ENCODE data around the gene FAM180B.

The FAM180B gene

DNA sequence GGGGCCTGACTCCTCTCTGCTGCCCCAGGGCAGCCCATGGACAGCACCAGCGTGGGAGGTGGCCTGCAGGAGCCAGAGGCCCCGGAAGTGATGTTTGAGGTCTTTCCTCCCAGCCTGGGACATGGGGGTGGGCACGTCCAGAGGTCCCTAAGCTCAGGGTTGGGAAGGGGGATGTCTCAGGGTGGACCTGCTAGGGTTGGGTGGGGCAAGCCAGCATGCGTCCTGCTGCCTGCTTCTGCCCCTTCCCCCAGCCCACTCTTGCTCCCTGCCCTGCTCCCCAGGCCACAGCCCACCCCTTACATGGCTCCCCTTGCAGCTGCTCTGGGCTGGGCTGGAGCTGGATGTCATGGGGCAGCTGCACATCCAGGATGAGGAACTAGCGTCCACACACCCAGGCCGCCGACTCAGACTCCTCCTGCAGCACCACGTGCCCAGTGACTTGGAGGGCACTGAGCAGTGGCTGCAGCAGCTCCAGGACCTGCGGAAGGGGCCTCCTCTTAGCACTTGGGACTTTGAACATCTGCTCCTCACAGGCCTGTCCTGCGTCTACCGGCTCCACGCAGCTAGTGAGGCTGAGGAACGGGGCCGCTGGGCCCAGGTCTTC is 1.3 kb downstream of the FAM180B start:
- no peak for TF ChIP-seq SIN3A (IDR thresholded peaks at IDR 0.05; ENCODE audit: borderline replicate concordance, insufficient read depth, low read length)

DNA sequence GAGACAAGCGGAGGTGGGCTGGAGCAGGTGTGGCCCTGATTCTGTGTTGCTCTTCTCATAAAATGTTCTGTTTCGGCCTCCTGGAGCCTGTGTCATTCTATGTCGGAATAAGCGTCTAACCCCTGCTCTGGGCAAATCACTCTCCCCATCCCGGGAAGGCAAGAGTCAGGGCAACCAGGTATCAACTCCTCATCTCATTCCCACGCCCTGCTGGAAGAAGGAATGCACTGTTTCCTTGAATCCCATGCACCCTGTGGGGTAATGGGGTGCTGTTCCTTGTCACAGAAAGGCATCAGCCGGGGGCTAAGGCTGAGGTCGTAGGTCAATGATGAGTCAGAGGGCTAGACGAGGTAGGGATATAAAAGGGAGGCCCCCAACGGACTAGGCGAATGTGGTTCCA is 2.6 kb downstream of the FAM180B start:
- TF ChIP-seq FOXP2 (optimal IDR thresholded peaks at IDR 0.05; ENCODE audit: borderline replicate concordance, extremely low read depth, extremely low read length, insufficient read depth) (no peak), SIN3A (IDR thresholded peaks at IDR 0.05; ENCODE audit: borderline replicate concordance, insufficient read depth, low read length) (no peak), TAF1 (IDR thresholded peaks at IDR 0.05; ENCODE audit: borderline replicate concordance, insufficient read depth, low read length) (no peak), POLR2AphosphoS5 (IDR thresholded peaks at IDR 0.05; ENCODE audit: low read depth, low read length) (no peak)
- TF ChIP-seq, protein P1, sequence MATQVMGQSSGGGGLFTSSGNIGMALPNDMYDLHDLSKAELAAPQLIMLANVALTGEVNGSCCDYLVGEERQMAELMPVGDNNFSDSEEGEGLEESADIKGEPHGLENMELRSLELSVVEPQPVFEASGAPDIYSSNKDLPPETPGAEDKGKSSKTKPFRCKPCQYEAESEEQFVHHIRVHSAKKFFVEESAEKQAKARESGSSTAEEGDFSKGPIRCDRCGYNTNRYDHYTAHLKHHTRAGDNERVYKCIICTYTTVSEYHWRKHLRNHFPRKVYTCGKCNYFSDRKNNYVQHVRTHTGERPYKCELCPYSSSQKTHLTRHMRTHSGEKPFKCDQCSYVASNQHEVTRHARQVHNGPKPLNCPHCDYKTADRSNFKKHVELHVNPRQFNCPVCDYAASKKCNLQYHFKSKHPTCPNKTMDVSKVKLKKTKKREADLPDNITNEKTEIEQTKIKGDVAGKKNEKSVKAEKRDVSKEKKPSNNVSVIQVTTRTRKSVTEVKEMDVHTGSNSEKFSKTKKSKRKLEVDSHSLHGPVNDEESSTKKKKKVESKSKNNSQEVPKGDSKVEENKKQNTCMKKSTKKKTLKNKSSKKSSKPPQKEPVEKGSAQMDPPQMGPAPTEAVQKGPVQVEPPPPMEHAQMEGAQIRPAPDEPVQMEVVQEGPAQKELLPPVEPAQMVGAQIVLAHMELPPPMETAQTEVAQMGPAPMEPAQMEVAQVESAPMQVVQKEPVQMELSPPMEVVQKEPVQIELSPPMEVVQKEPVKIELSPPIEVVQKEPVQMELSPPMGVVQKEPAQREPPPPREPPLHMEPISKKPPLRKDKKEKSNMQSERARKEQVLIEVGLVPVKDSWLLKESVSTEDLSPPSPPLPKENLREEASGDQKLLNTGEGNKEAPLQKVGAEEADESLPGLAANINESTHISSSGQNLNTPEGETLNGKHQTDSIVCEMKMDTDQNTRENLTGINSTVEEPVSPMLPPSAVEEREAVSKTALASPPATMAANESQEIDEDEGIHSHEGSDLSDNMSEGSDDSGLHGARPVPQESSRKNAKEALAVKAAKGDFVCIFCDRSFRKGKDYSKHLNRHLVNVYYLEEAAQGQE (IDR thresholded peaks at IDR 0.05; ENCODE audit: insufficient read depth in 1 of 2, low read depth in 2 of 2, low read length in 2 of 2): no peak

DNA sequence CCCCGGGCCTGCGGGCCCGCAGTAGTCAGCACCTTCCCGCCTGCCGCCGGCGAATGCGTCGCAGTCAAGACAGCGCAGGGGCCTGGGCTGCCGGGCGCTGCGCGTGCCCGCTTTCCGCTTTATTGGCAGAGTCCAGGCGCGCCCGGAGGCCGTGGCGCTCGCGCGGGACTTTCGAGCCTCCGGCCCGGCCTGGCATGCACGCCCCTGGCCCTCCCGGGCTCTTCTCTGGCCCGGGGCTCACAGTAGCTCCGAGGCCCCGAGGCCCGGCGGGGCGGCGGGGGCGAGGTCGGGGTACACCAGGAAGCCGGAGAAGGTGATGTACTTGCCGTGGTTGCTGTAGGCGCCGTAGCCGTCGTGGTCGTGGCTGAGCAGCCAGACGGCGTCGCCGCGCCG is 3.1 kb downstream of the FAM180B start:
- no peak for TF ChIP-seq TAF1 (IDR thresholded peaks at IDR 0.05; ENCODE audit: borderline replicate concordance, insufficient read depth, low read length)
- no peak for TF ChIP-seq SIN3A (IDR thresholded peaks at IDR 0.05; ENCODE audit: borderline replicate concordance, insufficient read depth, low read length)
- no peak for TF ChIP-seq POLR2AphosphoS5 (IDR thresholded peaks at IDR 0.05; ENCODE audit: low read depth, low read length)
- no peak for TF ChIP-seq FOXP2 (optimal IDR thresholded peaks at IDR 0.05; ENCODE audit: borderline replicate concordance, extremely low read depth, extremely low read length, insufficient read depth)

DNA sequence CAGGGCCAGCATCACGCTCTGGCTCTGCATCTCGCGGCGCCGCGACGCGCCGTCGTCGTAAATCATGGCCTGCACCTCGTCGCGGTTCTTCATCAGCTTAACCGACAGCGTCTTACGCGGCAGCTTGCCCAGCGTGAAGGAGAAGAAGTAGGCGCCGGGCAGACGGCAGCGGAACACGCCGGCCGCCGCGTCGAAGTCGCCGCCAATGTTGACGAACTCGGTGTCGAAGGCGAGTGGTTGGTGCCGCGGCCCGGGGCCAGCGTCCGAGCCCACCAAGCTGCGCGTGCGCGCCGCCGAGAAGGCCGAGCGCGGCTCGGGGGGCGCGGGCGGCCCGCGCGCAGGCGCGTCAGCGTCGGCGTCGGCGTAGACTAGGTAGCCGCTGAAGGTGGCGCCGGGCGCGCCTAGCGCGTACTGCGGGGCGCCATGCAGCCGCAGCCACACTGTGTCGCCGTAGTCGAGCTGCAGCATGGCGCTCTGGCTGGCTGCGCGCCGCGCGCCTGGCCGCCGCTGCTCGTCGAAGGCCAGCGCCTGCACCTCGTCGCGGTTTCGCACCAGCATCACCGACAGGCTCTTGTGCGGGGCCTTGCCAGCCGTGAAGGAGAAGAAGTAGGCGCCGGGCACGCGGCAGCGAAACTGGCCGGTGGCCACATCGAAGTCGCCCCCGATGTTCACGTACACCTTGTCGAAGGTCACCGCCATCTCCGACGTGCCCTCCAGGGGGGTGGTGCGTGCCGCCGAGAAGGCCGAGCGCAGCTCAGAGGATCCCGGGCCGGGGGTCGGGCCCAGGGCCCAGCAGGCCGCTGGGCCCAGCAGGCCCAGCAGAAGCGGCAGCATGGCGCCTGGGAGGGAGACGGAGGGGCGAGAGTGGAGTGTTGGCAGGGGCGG is 3.7 kb downstream of the FAM180B start:
- TF ChIP-seq SIN3A (IDR thresholded peaks at IDR 0.05; ENCODE audit: borderline replicate concordance, insufficient read depth, low read length) (no peak), TAF1 (IDR thresholded peaks at IDR 0.05; ENCODE audit: borderline replicate concordance, insufficient read depth, low read length) (no peak), FOXP2 (optimal IDR thresholded peaks at IDR 0.05; ENCODE audit: borderline replicate concordance, extremely low read depth, extremely low read length, insufficient read depth) (no peak), POLR2AphosphoS5 (IDR thresholded peaks at IDR 0.05; ENCODE audit: low read depth, low read length) (no peak)
- TF ChIP-seq, protein P1 (IDR thresholded peaks at IDR 0.05; ENCODE audit: insufficient read depth in 1 of 2, low read depth in 2 of 2, low read length in 2 of 2): no peak

DNA sequence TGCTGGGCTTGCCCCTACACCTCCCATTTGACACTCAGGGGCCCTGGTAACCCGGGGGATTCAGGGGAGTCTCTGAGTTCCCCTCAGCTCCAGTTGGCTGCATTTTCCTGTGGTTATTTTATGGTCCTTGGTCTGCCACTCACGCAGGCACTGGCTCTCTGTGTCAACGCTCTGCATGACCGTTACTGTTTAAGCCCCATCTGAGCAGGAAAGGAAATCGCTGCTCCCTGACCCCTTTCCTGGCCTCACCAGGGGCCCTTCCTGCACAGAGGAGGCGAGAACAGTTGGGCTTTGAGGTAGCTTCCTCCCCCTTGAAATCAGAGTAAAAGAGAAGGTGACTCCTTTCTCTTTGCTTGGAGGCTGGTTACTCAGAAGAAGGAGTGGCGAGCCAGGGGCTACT is 5.3 kb downstream of the FAM180B start:
- TF ChIP-seq POLR2AphosphoS5 (IDR thresholded peaks at IDR 0.05; ENCODE audit: low read depth, low read length): no peak
- TF ChIP-seq FOXP2 (optimal IDR thresholded peaks at IDR 0.05; ENCODE audit: borderline replicate concordance, extremely low read depth, extremely low read length, insufficient read depth): no peak
- TF ChIP-seq, protein P1 (IDR thresholded peaks at IDR 0.05; ENCODE audit: insufficient read depth in 1 of 2, low read depth in 2 of 2, low read length in 2 of 2): no peak
- no peak for TF ChIP-seq TAF1 (IDR thresholded peaks at IDR 0.05; ENCODE audit: borderline replicate concordance, insufficient read depth, low read length)
- TF ChIP-seq SIN3A (IDR thresholded peaks at IDR 0.05; ENCODE audit: borderline replicate concordance, insufficient read depth, low read length): no peak

DNA sequence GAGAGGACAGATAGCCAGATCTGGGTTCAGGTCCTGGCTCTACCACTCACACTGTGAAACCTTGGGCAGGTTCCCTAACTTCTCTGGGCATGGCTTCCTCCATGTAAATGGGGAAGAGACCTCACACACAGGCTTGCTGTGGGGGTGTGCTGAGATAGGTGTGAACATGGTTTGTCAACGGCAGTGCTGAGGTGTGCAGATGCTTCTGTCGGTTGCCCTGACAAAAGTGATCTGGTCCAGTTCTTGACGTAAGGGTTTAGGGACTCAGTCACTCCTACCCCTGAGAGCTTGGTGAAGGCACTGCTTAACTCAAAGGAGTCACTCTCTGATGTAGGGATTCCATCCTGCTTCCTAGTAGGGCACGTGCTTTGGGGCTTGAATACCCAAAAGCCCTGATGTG is 5.8 kb downstream of the FAM180B start:
- no peak for TF ChIP-seq TAF1 (IDR thresholded peaks at IDR 0.05; ENCODE audit: borderline replicate concordance, insufficient read depth, low read length)
- TF ChIP-seq, protein P1 (IDR thresholded peaks at IDR 0.05; ENCODE audit: insufficient read depth in 1 of 2, low read depth in 2 of 2, low read length in 2 of 2): no peak
- no peak for TF ChIP-seq FOXP2 (optimal IDR thresholded peaks at IDR 0.05; ENCODE audit: borderline replicate concordance, extremely low read depth, extremely low read length, insufficient read depth)
- TF ChIP-seq SIN3A (IDR thresholded peaks at IDR 0.05; ENCODE audit: borderline replicate concordance, insufficient read depth, low read length): no peak
- no peak for TF ChIP-seq POLR2AphosphoS5 (IDR thresholded peaks at IDR 0.05; ENCODE audit: low read depth, low read length)

Measured in PFSK-1 (cell line).